ENCODE data around the gene PAQR5.
A peak's percentile ranks its signal among the peaks of the same experiment; 100 is the strongest.

The PAQR5 gene

GRCh38 chr15:69384626-69385598 lies 86.2 kb downstream of the PAQR5 start:
- TF ChIP-seq JUND (IDR thresholded peaks at IDR 0.05; ENCODE audit: low read depth) = no peak
- DNase-seq (ENCODE audit: low read depth in 1 of 2, low spot score in 1 of 2) = no peak
- in situ Hi-C loops (cut with HindIII; ENCODE audit: low pct_unique_long_range_greater_than_20kb, low sequenced_read_pairs) = no loop called here

DNA sequence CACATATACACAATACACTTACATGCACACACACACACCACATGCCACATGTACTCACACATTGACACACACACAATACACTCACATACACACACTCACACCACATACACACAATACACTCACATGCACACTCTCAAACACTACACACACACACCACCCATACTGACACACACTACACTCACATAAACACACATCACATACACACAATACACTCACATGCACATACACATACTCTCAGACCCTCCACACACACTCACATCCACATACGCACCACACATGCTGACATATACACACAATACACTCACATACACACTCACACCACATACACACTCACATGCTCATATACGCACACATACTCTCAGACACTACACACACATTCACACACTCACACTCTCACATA lies 87.1 kb downstream of the PAQR5 start:
- no peak for DNase-seq (ENCODE audit: low read depth in 1 of 2, low spot score in 1 of 2)
- in situ Hi-C loops (cut with HindIII; ENCODE audit: low pct_unique_long_range_greater_than_20kb, low sequenced_read_pairs) = no loop called here
- TF ChIP-seq JUND (IDR thresholded peaks at IDR 0.05; ENCODE audit: low read depth) = no peak

GRCh38 chr15:69386284-69386683 lies 87.6 kb downstream of the PAQR5 start:
- TF ChIP-seq JUND (IDR thresholded peaks at IDR 0.05; ENCODE audit: low read depth) = no peak
- in situ Hi-C loops (cut with HindIII; ENCODE audit: low pct_unique_long_range_greater_than_20kb, low sequenced_read_pairs) = no loop called here
- DNase-seq (ENCODE audit: low read depth in 1 of 2, low spot score in 1 of 2) = no peak

- DNase-seq (ENCODE audit: low read depth in 1 of 2, low spot score in 1 of 2) = peak in 1 of 2 experiments; percentile 35
- in situ Hi-C loops (cut with HindIII; ENCODE audit: low pct_unique_long_range_greater_than_20kb, low sequenced_read_pairs) = no loop called here
- no peak for TF ChIP-seq JUND (IDR thresholded peaks at IDR 0.05; ENCODE audit: low read depth)
Observed at GRCh38 chr15:69388260-69388705, 89.6 kb downstream of the PAQR5 start.

DNA sequence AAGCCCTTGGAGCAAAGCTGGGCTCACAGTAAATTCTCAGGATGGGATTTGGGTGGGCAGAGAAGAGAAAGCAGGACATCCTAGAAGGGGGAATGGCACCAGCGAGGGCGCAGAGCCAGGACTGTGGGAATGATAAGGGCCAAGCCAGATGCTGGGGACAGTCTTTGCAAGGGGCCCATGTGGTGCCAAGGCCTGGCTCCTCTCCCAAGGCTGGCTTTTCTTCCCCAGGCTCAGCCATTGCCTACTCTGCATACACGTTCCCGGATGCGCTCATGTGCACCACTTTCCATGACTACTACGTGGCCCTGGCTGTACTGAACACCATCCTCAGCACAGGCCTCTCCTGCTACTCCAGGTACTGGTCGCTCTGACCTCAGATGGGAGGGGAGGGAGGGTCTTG lies 90.7 kb downstream of the PAQR5 start:
- in situ Hi-C loops (cut with HindIII; ENCODE audit: low pct_unique_long_range_greater_than_20kb, low sequenced_read_pairs) = no loop called here
- DNase-seq (ENCODE audit: low read depth in 1 of 2, low spot score in 1 of 2) = no peak
- no peak for TF ChIP-seq JUND (IDR thresholded peaks at IDR 0.05; ENCODE audit: low read depth)

- peak in 1 of 2 experiments; percentile 33 for DNase-seq (ENCODE audit: low read depth in 1 of 2, low spot score in 1 of 2)
- in situ Hi-C loops (cut with HindIII; ENCODE audit: low pct_unique_long_range_greater_than_20kb, low sequenced_read_pairs) = no loop called here
- no peak for TF ChIP-seq JUND (IDR thresholded peaks at IDR 0.05; ENCODE audit: low read depth)
Observed at GRCh38 chr15:69390575-69390974, 91.9 kb downstream of the PAQR5 start.

DNA sequence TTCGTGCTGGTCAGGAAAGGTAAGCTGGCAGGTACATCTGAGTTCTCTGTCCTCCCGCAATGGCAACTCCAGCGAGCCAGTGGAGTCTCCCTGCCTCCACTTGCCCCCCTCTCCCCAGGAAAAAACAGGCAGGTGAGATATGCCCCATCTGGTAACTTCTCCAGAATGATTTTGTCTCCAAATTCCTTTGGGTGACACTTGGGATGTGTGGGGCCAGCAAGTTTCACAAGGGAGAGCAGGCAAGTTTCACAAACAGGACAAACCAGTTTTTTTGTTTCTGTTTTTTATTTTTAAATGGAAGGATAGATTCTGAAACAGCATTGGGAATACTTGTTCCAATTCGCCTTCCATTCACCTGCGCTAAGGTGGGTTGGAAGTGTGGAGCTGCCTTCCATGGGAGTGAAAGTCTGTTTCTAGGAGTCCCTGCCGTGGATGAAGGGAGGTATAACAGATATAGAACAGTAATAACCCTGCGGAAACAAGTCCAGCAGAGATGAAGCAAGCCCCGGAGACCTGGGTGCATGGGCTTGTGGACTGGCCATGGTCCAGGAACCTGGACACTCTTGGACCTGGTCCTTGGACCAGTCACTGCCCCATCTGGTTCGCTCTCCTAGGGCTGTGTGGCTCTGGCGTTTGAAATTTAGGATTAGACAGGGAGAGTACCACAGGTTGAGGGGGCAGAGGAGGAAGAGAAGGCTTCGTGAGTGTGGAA lies 92.5 kb downstream of the PAQR5 start:
- TF ChIP-seq JUND (IDR thresholded peaks at IDR 0.05; ENCODE audit: low read depth) = no peak
- DNase-seq (ENCODE audit: low read depth in 1 of 2, low spot score in 1 of 2) = peak in 1 of 2 experiments; percentile 63
- in situ Hi-C loops (cut with HindIII; ENCODE audit: low pct_unique_long_range_greater_than_20kb, low sequenced_read_pairs) = no loop called here

DNA sequence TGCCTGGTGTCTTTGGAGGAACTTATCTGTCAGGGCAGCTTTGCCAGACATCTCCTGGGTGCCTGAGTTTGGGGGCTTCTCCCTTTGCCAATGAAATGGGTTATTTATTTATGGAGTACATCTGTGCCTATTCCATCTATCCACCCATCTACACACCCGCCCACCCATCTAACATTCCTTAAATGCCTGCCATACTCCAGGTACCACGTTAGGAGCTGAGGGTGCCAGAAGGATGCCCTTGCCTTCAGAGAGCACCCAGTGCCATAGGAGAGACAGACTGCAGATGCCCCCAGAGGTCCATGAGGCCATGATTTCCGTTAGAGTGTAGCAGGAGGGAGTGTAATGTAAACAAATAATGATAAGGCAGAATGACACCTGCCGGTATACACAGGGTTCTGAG lies 93.6 kb downstream of the PAQR5 start:
- in situ Hi-C loops (cut with HindIII; ENCODE audit: low pct_unique_long_range_greater_than_20kb, low sequenced_read_pairs) = no loop called here
- no peak for DNase-seq (ENCODE audit: low read depth in 1 of 2, low spot score in 1 of 2)
- no peak for TF ChIP-seq JUND (IDR thresholded peaks at IDR 0.05; ENCODE audit: low read depth)

DNA sequence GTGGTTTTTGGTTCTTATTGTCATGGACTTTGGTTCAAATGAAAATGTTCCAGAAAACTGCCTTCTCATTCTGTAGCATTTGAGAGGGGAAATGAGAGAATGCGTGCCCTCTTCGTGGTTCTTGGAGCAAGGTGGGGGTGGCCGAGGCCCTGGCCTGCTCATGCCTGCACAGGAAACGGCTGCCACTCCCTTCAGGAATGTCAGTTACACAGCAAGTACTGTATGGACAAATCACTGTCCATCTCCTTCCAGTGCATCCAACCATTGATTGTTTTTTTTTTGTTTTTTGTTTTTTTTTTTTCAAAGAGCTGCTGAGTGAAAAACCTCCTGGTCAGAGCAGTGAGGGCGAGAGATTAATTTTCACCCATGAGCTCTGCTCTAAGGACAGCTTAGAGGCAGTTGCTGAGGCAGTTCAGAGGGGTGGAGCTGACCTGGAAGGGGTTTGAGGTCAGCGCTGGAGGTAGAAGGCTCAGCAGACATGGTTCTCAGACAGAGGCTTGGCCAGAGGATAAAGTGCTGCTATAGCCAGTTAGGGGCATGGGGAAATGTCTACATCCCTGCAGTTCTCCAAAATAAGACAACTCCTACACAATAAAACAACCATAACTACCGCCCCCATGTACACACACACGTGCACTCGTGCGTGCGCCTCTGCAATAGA lies 95.2 kb downstream of the PAQR5 start:
- in situ Hi-C loops (cut with HindIII; ENCODE audit: low pct_unique_long_range_greater_than_20kb, low sequenced_read_pairs) = no loop called here
- no peak for TF ChIP-seq JUND (IDR thresholded peaks at IDR 0.05; ENCODE audit: low read depth)
- DNase-seq (ENCODE audit: low read depth in 1 of 2, low spot score in 1 of 2) = no peak

- no peak for TF ChIP-seq JUND (IDR thresholded peaks at IDR 0.05; ENCODE audit: low read depth)
- DNase-seq (ENCODE audit: low read depth in 1 of 2, low spot score in 1 of 2) = peak; percentile 71 to 75
- in situ Hi-C loops (cut with HindIII; ENCODE audit: low pct_unique_long_range_greater_than_20kb, low sequenced_read_pairs) = no loop called here
Observed at GRCh38 chr15:69394556-69395282, 96.0 kb downstream of the PAQR5 start.

GRCh38 chr15:69395460-69395859 lies 96.7 kb downstream of the PAQR5 start:
- no peak for TF ChIP-seq JUND (IDR thresholded peaks at IDR 0.05; ENCODE audit: low read depth)
- in situ Hi-C loops (cut with HindIII; ENCODE audit: low pct_unique_long_range_greater_than_20kb, low sequenced_read_pairs) = no loop called here
- no peak for DNase-seq (ENCODE audit: low read depth in 1 of 2, low spot score in 1 of 2)

GRCh38 chr15:69395991-69396390 lies 97.3 kb downstream of the PAQR5 start:
- in situ Hi-C loops (cut with HindIII; ENCODE audit: low pct_unique_long_range_greater_than_20kb, low sequenced_read_pairs) = no loop called here
- DNase-seq (ENCODE audit: low read depth in 1 of 2, low spot score in 1 of 2) = no peak
- TF ChIP-seq JUND (IDR thresholded peaks at IDR 0.05; ENCODE audit: low read depth) = no peak

Data from T47D (cell line).